ENCODE data around the gene FOXP1. TPM values are rescaled to one million over a fixed set of nuclear protein-coding genes. Genes with fewer than 3 reads are reported as not detected.

The FOXP1 gene
- total RNA-seq, 1 experiment from 2014 or later: 75.3 TPM

- Histone ChIP-seq H3K18ac (ENCODE audit: insufficient read length, low read depth, low read length) (no peak overlapping the region), H2AFZ (ENCODE audit: low read length) (no peak overlapping the region), H3K9ac (ENCODE audit: extremely low read depth, insufficient read length, low read length) (no peak overlapping the region), H3K79me1 (ENCODE audit: insufficient read depth, low read depth, low read length, poor library complexity, severe bottlenecking) (no peaks in the 10 kb centered on the region), H2BK20ac (ENCODE audit: low read depth, low read length, poor library complexity, severe bottlenecking) (no peak overlapping the region), H3T11ph (ENCODE audit: low read length) (no peak overlapping the region), H4K5ac (ENCODE audit: insufficient read length, low read depth, low read length) (no peak overlapping the region), H3K23me2 (ENCODE audit: insufficient read length, low read depth, low read length, poor library complexity, severe bottlenecking) (no peaks in the 10 kb centered on the region), H3K27me3 (ENCODE audit: insufficient read depth, low read length) (no peaks in the 10 kb centered on the region), H3K27ac (ENCODE audit: insufficient read length, low read depth, low read length) (no peak overlapping the region), H2BK15ac (ENCODE audit: low read depth, low read length) (no peak overlapping the region), H3K79me2 (ENCODE audit: insufficient read depth, low read length) (no peaks in the 10 kb centered on the region), H2BK5ac (ENCODE audit: insufficient read length, low read length) (no peak overlapping the region), H3K56ac (ENCODE audit: insufficient read length, low read depth, low read length) (no peak overlapping the region), H2BK12ac (ENCODE audit: insufficient read length, low read depth, low read length) (no peak overlapping the region), H2BK120ac (ENCODE audit: low read depth, low read length, poor library complexity, severe bottlenecking) (no peak overlapping the region), H3K9me3 (ENCODE audit: control insufficient read depth, low read depth, low read length) (no peaks in the 10 kb centered on the region), H3K4me1 (ENCODE audit: insufficient read depth, low read length) (peaks cover 23% of the 10 kb centered on the region; the same call in 1 of the 2 replicates), H3K4me2 (ENCODE audit: insufficient read depth, insufficient read length, low read length) (no peak overlapping the region), H3K4ac (ENCODE audit: low read depth, low read length) (no peak overlapping the region), H4K20me1 (ENCODE audit: control insufficient read depth, insufficient read depth, insufficient read length) (no peaks in the 10 kb centered on the region), H2AK5ac (ENCODE audit: insufficient read length, low read length) (no peak overlapping the region), H3K23ac (ENCODE audit: insufficient read length, low read depth, low read length) (no peak overlapping the region), H3K14ac (ENCODE audit: insufficient read depth, low read length) (no peak overlapping the region), H4K8ac (replicated peaks; ENCODE audit: insufficient read length, low read depth, low read length) (no peak overlapping the region), H4K91ac (ENCODE audit: insufficient read length, low read depth, low read length) (no peak overlapping the region)
- no peak for TF ChIP-seq CTCF (conservative IDR thresholded peaks at IDR 0.05)
- whole genome bisulfite sequencing (ENCODE audit: extremely low coverage, insufficient read length, low lambda C conversion rate): no CpG with 5 or more reads among the region's 8 CpGs
- Mint-ChIP-seq H3K27ac (peak overlapping the region in 2 of 3 experiments; percentile 63 to 83; a peak in 3 of 7 replicates), H3K9me3 (no peaks in the 10 kb centered on the region), H3K27me3 (ENCODE audit: low read depth) (no peaks in the 10 kb centered on the region), H3K4me1 (peaks cover 60 to 61% of the 10 kb centered on the region in 2 experiments), H3K36me3 (ENCODE audit: insufficient read depth in 1 of 3, low read depth in 3 of 3) (no peaks in the 10 kb centered on the region), H3K4me3 (0 out of 5 replicates have a peak overlapping the region, but pooled peaks of 1 of the 2 experiments have one; percentile 22)
- DNase-seq: no peak
These were observed 448.0 kb downstream of the FOXP1 start for GRCh38 chr3:71135373-71136088.

All from H9 (cell line).